Muscle layer of colon (tissue), 2 donors: Measurements from ENCODE around the gene PCDH9.
"Not testable (repeated sequence)": the region's sequence is repeated elsewhere in the genome, so short reads cannot be mapped to it uniquely, and the experiment has no call there.

ENCODE experiments used
- H3K27ac ChIP-seq: one replicate; pipeline ENCODE4 v1.7.0; 2013; ENCODE audit warnings: low read depth, mild to moderate bottlenecking, low read length, moderate library complexity
- H3K27me3 ChIP-seq, 2 donors: one replicate each; pipeline ENCODE4 v1.7.0; 2013; ENCODE audit warnings: low read length in 2 of 2, mild to moderate bottlenecking in 2 of 2; ENCODE audit not compliant: insufficient read depth in 2 of 2, control insufficient read depth in 1 of 2
- H3K36me3 ChIP-seq: one replicate; pipeline ENCODE4 v1.7.0; 2013; ENCODE audit warnings: mild to moderate bottlenecking, low read length; ENCODE audit not compliant: insufficient read depth
- H3K4me1 ChIP-seq: one replicate; pipeline ENCODE4 v1.7.0; 2013; ENCODE audit warnings: mild to moderate bottlenecking, low read length; ENCODE audit not compliant: insufficient read depth
- H3K4me3 ChIP-seq, 2 donors: one replicate each; pipeline ENCODE4 v1.7.0; 2013; ENCODE audit warnings: low read length in 2 of 2, low read depth in 1 of 2, mild to moderate bottlenecking in 1 of 2, moderate library complexity in 1 of 2
- H3K9ac ChIP-seq: one replicate; pipeline ENCODE4 v1.7.0; 2013; ENCODE audit warnings: low read length
- H3K9me3 ChIP-seq: one replicate; pipeline ENCODE4 v1.7.0; 2013; ENCODE audit warnings: mild to moderate bottlenecking, low read length
- donor health status: abdominal sarcoma.
- donor health status: Adenocarcinoma of cecum.

The PCDH9 gene

DNA sequence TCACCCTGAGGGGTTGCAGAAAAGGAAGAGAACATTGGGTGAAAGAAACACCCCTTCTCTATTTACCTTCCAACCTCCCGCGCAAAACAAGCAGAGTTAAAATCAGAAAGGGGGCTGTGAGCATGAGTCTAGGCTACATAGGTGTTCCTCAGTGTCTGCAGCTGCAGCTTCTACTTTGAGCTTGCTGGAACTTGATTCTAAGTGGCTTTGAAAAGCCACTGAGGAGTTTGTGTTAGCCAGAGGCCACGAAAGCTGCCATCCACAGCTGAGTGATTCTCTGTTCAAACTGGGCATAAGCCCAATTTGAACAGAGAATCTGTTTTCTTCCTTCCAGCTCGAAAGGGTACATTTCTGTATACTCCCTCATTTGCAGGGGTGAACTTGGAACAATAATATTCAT lies 343.9 kb downstream of the PCDH9 start:
- Histone ChIP-seq H3K9ac (no peak overlapping the region), H3K27ac (no peak overlapping the region), H3K9me3 (no peaks in the 10 kb centered on the region), H3K4me1 (no peaks in the 10 kb centered on the region), H3K4me3 (no peak overlapping the region), H3K27me3 (no peaks in the 10 kb centered on the region), H3K36me3 (no peaks in the 10 kb centered on the region)

DNA sequence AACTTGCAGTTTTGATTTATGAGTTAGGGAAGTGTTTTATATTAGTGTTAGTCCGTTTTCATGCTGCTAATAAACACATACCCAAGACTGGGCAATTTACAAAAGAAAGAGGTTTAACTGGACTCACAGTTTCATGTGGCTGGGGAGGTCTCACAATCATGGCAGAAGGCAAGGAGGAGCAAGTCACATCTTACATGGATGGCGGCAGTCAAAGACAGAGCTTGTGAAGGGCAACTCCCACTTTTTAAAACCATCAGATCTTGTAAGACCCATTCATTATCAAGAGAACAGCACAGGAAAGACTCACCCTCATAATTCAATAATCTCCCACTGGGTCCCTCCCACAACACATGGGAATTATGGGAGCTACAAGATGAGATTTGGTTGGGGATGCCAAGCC lies 349.0 kb downstream of the PCDH9 start:
- H3K9ac ChIP-seq, H3K27me3 ChIP-seq, H3K4me3 ChIP-seq, H3K27ac ChIP-seq, H3K36me3 ChIP-seq, H3K4me1 ChIP-seq, H3K9me3 ChIP-seq: not testable (repeated sequence)

GRCh38 chr13:66879988-66880387 lies 350.1 kb downstream of the PCDH9 start:
- Histone ChIP-seq H3K27ac (no peak overlapping the region), H3K27me3 (no peaks in the 10 kb centered on the region), H3K9me3 (no peaks in the 10 kb centered on the region), H3K4me1 (no peaks in the 10 kb centered on the region), H3K9ac (no peak overlapping the region), H3K36me3 (no peaks in the 10 kb centered on the region), H3K4me3 (no peak overlapping the region)

- H3K9me3 ChIP-seq: no peaks in the 10 kb centered on the region
- no peaks in the 10 kb centered on the region for H3K4me1 ChIP-seq
- H3K27me3 ChIP-seq: no peaks in the 10 kb centered on the region
- H3K9ac ChIP-seq: no peak overlapping the region
- no peaks in the 10 kb centered on the region for H3K36me3 ChIP-seq
- no peak overlapping the region for H3K4me3 ChIP-seq
- H3K27ac ChIP-seq: no peak overlapping the region
These were observed 354.9 kb downstream of the PCDH9 start for GRCh38 chr13:66875264-66875663.

- no peaks in the 10 kb centered on the region for H3K36me3 ChIP-seq
These were observed 365.5 kb downstream of the PCDH9 start for GRCh38 chr13:66864627-66865026.

DNA sequence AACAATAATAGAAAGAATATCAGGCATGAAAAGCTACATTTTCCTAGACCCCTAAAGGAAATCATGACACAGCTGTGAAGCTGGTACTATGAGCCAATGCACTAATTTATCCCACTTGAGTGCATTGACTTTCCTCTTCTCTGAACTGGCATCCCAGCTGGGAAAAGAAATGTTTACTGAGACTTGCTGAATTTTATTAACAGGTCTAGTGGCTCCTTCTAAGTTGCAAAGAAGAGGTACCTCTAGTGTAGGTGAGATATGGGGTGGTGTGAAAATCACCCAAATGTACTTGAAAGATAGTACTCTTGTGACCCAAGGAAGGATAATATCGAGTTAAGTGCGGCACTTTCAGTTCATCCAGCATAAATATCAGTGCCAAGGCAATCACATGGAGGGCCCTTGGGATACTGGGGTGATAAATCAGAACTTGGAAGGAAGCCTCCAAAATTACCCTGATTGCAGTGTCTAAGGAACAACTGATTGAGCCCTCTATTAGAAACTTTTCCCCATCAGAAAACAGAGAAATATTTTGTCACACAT lies 369.2 kb downstream of the PCDH9 start:
- Histone ChIP-seq H3K4me3 (no peak overlapping the region), H3K4me1 (peaks cover 9% of the 10 kb centered on the region), H3K27ac (no peak overlapping the region), H3K9me3 (no peaks in the 10 kb centered on the region), H3K27me3 (no peaks in the 10 kb centered on the region), H3K36me3 (no peaks in the 10 kb centered on the region), H3K9ac (no peak overlapping the region)

More at GRCh38 chr13:66864627-66865026, 365.5 kb downstream of the PCDH9 start:
- Histone ChIP-seq H3K27ac (no peak overlapping the region), H3K4me3 (no peak overlapping the region), H3K9ac (no peak overlapping the region), H3K27me3 (no peaks in the 10 kb centered on the region), H3K9me3 (no peaks in the 10 kb centered on the region), H3K4me1 (peaks cover 9% of the 10 kb centered on the region)

DNA sequence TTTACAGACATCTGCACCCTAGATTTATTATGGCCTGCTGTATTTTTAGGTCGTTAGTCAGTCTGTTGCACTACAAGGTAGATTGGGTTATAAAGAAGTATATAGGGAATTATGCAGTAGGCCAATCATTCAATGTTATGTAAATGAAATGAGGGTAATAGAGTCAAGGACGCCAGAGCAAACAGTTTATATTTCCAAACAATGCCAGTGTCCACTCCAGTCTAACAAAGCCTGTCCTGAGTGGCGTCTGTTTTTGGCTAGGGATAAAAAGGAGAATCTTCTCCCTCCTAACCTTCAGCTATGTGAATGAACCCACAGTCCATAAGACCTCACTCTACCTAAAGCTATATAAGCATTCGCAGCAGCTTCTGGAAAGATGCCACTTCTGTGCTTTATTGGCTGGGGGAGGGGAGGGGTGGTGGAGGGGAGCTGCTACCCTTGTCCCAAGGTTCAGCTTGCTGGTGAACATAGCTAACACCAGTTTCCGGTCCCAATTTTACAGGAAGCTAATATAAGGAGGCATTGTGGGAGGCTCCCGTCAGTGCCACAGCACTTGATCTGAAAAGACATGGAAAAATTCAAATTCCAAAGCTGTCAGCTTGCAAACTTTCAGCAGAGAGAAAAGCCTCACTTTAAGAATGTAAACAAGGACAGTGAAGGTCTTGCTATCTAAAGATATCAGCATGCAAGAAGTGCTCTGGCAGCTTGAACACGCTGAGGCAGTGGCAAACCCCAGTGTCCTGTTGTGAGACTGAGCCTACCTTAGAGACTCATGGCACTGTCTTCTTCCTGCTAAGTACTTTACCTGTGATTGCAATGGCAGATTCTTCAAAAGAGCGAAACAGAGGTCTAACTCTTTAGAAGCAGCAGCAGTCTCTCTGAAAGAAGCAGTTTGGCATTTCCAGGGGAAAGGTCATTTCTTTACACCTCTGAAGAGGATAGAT lies 369.9 kb downstream of the PCDH9 start:
- H3K36me3 ChIP-seq: no peaks in the 10 kb centered on the region
- no peaks in the 10 kb centered on the region for H3K27me3 ChIP-seq
- H3K4me1 ChIP-seq: peaks cover 9% of the 10 kb centered on the region
- H3K27ac ChIP-seq: no peak overlapping the region
- no peak overlapping the region for H3K9ac ChIP-seq
- H3K4me3 ChIP-seq: no peak overlapping the region
- no peaks in the 10 kb centered on the region for H3K9me3 ChIP-seq

DNA sequence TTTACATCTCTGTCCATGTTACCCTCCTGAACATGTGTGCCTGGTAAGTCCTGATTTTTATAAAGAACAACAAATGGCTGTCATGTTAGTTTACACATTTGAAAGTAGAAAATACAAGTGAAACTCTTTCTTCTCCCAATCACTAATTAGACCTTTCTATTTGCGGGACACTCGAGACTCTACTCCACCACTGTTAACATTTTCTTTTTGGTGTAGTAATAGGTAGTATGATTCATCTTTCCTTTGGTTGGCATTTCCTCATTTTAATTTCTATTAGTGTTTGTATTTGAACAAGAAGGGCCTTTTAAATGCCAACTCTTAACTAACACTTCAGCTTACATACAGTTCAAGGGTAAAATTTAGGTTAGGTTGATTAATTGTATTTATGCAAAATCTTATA lies 371.1 kb downstream of the PCDH9 start:
- Histone ChIP-seq H3K4me3 (no peak overlapping the region), H3K4me1 (peaks cover 9% of the 10 kb centered on the region), H3K9ac (no peak overlapping the region), H3K27ac (no peak overlapping the region), H3K27me3 (no peaks in the 10 kb centered on the region), H3K36me3 (no peaks in the 10 kb centered on the region), H3K9me3 (no peaks in the 10 kb centered on the region)

GRCh38 chr13:66858163-66858562 lies 372.0 kb downstream of the PCDH9 start:
- no peak overlapping the region for H3K9ac ChIP-seq
- H3K27me3 ChIP-seq: no peaks in the 10 kb centered on the region
- no peak overlapping the region for H3K4me3 ChIP-seq
- peaks cover 9% of the 10 kb centered on the region for H3K4me1 ChIP-seq
- H3K27ac ChIP-seq: no peak overlapping the region
- no peaks in the 10 kb centered on the region for H3K9me3 ChIP-seq
- H3K36me3 ChIP-seq: no peaks in the 10 kb centered on the region

DNA sequence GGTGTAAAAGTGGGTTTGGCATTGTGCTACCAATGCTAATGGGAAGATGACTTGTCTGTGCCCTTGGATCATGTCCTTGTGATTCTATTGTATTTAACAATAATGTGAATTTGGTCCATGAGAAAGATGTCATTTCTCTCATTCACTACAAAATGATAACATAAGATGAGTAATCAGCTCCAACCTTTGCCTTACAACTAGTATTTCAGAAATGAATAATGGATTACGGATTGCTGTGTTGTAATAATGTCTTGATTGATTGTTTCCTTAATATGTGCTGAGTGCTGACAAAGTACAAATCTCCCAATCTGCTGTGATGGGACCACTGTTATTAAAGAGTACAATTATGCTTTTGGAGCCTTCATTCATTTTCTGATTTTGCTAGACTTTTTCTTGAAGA lies 375.0 kb downstream of the PCDH9 start:
- Histone ChIP-seq H3K9ac (no peak overlapping the region), H3K4me3 (no peak overlapping the region), H3K27ac (no peak overlapping the region), H3K4me1 (peaks cover under 1% of the 10 kb centered on the region), H3K36me3 (no peaks in the 10 kb centered on the region), H3K27me3 (no peaks in the 10 kb centered on the region), H3K9me3 (no peaks in the 10 kb centered on the region)

- Histone ChIP-seq H3K9me3 (no peaks in the 10 kb centered on the region), H3K9ac (no peak overlapping the region), H3K4me3 (no peak overlapping the region), H3K4me1 (no peaks in the 10 kb centered on the region), H3K27ac (no peak overlapping the region), H3K36me3 (no peaks in the 10 kb centered on the region), H3K27me3 (no peaks in the 10 kb centered on the region)
These were observed 376.6 kb downstream of the PCDH9 start for GRCh38 chr13:66853564-66853963.

GRCh38 chr13:66849706-66850105 lies 380.4 kb downstream of the PCDH9 start:
- H3K27ac ChIP-seq: no peak overlapping the region
- H3K27me3 ChIP-seq: no peaks in the 10 kb centered on the region
- no peak overlapping the region for H3K9ac ChIP-seq
- H3K4me1 ChIP-seq: no peaks in the 10 kb centered on the region
- no peaks in the 10 kb centered on the region for H3K9me3 ChIP-seq
- H3K36me3 ChIP-seq: no peaks in the 10 kb centered on the region
- H3K4me3 ChIP-seq: no peak overlapping the region
